Pulmonary artery endothelial cell (primary cell): Measurements from ENCODE around the gene PMPCA. TPM values are rescaled to one million over a fixed set of nuclear protein-coding genes. Genes with fewer than 3 reads are reported as not detected.
"Not testable (repeated sequence)": the region's sequence is repeated elsewhere in the genome, so short reads cannot be mapped to it uniquely, and the experiment has no call there.

Source experiments
- DNase-seq: peaks from one replicate; pipeline ENCODE4 v3.0.0-alpha.2; 2011; ENCODE audit warnings: low read depth, low spot score
- total RNA-seq: library from RNA; depleted of rRNA; stranded (reverse); fragments of >200 nt; gene quantifications from 2 replicates; pipeline ENCODE4 v1.2.3, GENCODE V29; 2014

PMPCA gene
- total RNA-seq, 1 donor from 2014 or later: 65.5 TPM

GRCh38 chr9:136394312-136395019, 16.0 kb upstream of the PMPCA start:
- no peak for DNase-seq

- DNase-seq: no peak
Measured at GRCh38 chr9:136395020-136395340, 15.5 kb upstream of the PMPCA start.

GRCh38 chr9:136395345-136396218, 14.9 kb upstream of the PMPCA start:
- DNase-seq: no peak

DNA sequence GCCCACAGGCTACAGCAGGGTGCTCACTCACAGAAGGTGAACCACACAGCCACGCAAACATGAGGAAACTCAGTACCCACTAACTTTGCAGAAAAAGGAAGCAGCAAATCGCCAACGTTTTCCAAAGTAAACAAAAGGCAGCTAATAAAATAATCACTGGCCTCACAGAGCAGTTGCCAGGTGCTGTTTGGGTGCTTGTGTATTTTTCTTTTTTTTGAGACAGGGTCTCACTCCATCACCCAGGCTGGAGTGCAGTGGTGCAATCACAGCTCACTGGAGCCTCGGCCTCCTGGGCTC, 14.3 kb upstream of the PMPCA start:
- DNase-seq: no peak

GRCh38 chr9:136397643-136398042, 12.8 kb upstream of the PMPCA start:
- DNase-seq: no peak

DNA sequence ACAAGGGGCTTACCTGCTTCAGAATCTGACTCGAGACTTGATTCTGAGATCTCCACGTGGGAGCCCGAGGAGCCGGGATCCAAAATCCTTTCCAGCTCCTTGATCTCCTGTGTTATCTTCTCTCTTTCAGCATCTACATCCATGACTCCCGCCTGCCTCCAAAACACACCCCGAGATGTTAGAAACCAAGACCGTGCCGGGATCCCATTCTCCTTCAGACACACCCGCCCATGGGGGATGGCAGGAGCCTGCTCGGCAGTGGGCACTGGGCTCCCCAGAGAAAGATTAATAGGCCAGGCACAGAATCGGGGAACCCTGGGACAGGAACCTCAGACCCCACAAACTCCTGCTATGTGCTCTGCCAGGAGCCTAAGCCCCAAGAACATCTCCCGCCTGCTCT, 12.2 kb upstream of the PMPCA start:
- no peak for DNase-seq

GRCh38 chr9:136399176-136400037, 11.1 kb upstream of the PMPCA start:
- no peak for DNase-seq

DNA sequence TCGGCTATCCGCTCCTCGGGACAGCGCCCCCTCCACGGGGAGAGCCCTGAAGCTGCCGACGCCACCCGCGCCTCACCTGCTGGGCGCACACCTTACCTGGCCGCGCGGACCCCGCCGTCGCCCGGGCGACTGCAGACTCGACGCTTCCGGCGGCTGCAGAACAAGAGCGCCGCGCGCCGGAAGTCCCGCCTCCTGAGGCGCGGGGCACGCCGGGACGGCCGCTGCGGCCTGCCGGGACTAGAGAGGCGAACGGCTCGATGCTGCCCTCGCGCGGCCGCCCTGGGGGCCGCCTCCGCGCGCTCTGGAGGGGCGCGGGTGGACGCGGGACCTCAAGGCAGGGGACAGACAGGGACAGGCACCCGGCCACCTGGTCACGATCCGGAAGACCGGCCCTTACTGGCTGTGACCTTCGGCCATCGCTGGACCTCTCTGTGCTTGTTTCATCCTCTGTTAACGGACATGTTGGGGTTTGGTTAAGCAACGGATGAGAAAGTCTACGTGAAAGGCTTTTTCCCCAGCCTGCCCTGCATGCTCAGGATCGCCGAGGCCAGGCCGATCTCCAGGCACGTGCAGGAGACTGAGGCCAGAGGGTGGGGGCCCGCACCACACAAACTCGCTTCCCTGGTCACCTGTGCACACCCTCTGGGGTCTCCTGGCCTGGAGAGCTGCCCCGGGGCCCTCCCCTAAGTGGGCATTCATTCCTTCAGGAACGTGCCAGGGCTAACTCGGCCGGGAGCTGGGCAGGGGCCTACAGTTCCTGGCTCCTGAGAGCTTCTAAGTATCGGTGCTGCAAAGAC, 10.2 kb upstream of the PMPCA start, which contains the start of gene SNAPC4:
Gene SNAPC4 (minus strand): TSS at position 133 of the 797 bp plus-strand sequence. CDS start 1,742 bp downstream, outside the sequence.
- DNase-seq: peak; percentile 48

GRCh38 chr9:136401173-136401922, 9.1 kb upstream of the PMPCA start:
- DNase-seq: no peak

GRCh38 chr9:136402067-136402466, 8.4 kb upstream of the PMPCA start:
- no peak for DNase-seq

- no peak for DNase-seq
Measured at GRCh38 chr9:136403538-136403914, 6.9 kb upstream of the PMPCA start.

DNA sequence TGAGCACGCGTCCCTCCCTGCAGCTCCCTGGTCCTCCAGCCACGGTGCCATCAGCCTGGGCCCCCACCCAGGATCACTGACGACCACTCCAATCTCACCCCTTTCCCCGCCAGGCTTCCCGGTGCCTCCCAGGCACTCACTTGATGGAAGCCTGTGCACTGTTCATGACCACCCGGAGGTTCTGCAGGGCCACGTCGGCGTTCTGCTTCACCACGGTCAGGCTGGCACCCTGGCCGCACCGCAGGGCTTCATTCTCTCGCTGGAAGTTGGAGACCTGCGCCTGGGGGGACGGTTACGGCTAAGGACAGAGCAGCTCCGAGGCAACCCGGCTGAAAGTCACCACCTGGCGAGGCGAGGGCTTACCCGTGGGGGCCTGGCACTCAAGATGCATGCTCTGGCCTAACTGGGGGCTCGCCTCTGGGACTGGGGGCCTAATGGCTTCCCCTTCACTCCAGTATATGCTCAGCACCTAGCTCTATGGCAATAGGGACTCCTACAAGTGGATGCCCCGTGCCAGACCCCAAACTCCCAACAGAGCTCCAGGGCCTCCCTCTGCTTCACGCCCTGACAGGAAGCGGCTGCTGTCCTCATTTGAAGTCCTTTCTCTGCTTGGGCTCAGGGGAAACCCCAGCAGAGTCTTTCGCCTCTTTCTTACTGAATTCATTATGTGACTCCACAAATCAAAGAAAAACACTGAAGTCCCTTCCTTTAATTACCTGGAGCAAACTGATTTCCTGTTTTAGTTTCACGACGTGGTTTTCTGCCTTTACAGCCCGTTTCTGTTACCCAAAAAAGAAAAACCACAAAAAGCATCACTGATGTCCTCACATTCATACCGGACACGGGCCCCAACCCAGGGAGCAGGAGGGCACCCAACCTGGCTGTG, 6.3 kb upstream of the PMPCA start:
- no peak for DNase-seq

DNA sequence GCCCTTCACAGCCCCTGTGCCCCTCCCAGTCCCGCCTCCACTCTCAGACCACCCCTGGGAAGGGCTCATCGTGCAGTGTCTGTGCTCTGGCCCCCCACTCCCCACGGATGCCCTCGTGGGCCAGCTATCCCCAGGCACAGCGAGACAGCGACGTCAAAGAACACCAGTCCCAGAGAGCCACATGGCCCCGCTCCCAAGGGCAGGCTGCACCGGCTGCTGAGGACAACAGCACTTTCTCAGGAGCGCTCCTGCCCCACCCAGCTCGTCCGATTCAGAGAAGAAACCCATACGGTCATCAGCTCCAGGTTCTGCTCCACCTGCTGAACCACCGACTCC, 5.7 kb upstream of the PMPCA start:
- DNase-seq: no peak

GRCh38 chr9:136405481-136405880, 5.0 kb upstream of the PMPCA start:
- DNase-seq: no peak

GRCh38 chr9:136405904-136406303, 4.6 kb upstream of the PMPCA start:
- DNase-seq: not testable (repeated sequence)

DNA sequence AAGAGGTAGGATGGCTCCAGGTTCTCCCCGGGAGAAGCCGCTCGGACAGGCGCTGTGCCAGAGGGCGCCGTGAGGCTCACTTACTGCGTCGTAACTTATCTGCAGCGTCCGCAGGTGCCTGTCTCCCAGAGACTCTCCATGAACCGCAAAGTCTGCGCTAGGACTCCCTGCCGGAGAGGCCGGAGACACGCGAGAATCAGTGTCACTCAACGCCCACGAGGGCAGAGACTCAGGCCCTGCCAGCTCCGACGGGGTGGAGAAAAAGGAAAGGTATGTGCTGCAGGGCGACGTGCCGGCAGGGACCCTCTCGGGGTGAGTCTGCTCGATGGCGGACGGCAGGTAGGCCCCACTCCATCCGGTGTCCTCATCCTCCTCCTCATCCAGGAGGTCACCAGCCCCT, 3.4 kb upstream of the PMPCA start:
- not testable (repeated sequence) for DNase-seq

- no peak for DNase-seq
Measured at GRCh38 chr9:136407911-136408310, 2.5 kb upstream of the PMPCA start.

DNA sequence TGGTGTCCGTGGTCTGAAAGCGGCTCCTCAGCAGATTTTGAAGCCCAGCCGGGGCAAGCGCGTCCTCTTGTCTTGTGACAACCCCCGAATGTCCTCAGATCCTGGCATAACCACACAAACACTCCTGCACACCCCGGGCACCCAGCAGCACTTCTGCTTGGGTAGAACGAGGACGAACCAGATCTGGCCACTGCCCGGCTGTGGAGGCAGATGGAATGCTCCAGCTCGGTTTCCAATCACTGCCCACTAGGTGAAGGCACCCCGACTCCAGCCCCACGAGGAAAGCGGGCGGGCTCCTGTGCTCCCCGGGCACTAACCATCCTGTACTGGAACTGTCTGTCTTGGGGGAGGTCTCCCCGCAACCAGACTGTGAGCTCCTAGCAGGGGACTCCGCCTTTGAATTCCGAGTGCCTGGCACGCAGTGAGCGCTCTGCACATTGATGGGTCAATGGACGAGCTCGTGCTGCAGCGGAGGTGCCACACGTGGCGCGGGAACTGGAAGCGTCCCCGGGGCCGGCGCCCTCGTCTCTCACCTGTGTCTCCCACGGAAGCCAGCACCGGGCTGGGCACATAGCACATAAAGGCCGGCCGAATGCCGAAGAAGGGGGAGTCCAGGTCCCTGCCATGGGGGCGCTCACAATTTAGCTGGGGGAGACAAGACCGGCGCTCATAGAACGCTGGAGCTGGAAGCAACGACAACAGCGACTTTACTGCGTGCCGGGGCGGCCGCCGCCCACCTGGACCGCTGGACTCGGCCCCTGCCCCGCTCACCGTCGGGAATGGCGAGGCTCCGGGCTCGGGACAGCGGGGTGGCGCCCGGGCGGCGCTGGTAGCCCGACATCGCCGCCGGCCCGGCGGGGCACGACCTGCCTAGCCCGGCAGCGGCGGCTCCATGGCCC, 652 bp upstream of the PMPCA start:
- no peak for DNase-seq

GRCh38 chr9:136411378-136411777, 920 bp downstream of the PMPCA start:
- no peak for DNase-seq
